RWPE1 (cell line): ENCODE results near the gene ARIH2.
A peak's percentile ranks its signal among the peaks of the same experiment; 100 is the strongest.

Experiments
- CTCF ChIA-PET: fragments of 350-600 bp; sonication (Branson Sonifier 250); formaldehyde crosslinking; extraction: SDS; loops from one replicate; lab custom pipeline; 2021; lab: Yijun Ruan, JAX
- POLR2A ChIA-PET: fragments of 400-600 bp; formaldehyde crosslinking; extraction: SDS; loops from one replicate; lab custom pipeline; 2020; ENCODE audit warnings: antibody characterized with exemption; ENCODE audit not compliant: low non-redundant PET; lab: Yijun Ruan, JAX
- DNase-seq: peaks from one replicate; pipeline ENCODE4 v3.0.0; 2012; ENCODE audit warnings: low spot score
- H3K27ac ChIP-seq: fragments of 450-650 bp; 2 replicates; pipeline ENCODE4 v1.5.1; 2017
- TF ChIP-seq, protein P1 (sequence below): fragments of 450-650 bp; conservative IDR thresholded peaks from 2 replicates; pipeline ENCODE4 v1.5.1; 2017; ENCODE audit warnings: low read depth, mild to moderate bottlenecking

The ARIH2 gene

DNA sequence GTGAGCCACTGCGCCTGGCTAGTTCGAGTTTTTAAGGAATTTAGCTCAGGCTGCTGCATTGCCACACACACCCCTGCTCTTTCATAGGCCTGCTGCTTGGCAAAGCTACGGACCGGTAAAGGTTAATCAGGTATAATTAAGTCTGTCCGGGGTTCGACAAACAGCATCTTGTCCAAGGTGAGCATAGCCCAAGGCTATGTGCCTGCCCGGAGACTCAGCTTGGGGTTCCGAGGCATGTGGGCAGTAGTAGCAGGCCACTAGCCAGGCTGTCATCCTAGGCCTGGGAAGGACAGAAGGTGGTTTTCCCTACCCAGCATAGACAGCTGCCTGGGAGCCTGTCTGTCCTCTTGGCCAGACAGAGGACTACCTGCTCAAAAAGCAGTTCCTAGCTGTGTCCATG is 78.0 kb downstream of the ARIH2 start:
- ChIA-PET CTCF (no interaction called here), POLR2A (no interaction called here)
- H3K27ac ChIP-seq, result 0 out of 2 replicates have a peak overlapping the region, but pooled peaks have one; percentile 21
- TF ChIP-seq, protein P1, sequence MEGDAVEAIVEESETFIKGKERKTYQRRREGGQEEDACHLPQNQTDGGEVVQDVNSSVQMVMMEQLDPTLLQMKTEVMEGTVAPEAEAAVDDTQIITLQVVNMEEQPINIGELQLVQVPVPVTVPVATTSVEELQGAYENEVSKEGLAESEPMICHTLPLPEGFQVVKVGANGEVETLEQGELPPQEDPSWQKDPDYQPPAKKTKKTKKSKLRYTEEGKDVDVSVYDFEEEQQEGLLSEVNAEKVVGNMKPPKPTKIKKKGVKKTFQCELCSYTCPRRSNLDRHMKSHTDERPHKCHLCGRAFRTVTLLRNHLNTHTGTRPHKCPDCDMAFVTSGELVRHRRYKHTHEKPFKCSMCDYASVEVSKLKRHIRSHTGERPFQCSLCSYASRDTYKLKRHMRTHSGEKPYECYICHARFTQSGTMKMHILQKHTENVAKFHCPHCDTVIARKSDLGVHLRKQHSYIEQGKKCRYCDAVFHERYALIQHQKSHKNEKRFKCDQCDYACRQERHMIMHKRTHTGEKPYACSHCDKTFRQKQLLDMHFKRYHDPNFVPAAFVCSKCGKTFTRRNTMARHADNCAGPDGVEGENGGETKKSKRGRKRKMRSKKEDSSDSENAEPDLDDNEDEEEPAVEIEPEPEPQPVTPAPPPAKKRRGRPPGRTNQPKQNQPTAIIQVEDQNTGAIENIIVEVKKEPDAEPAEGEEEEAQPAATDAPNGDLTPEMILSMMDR, result no peak
- no peak for DNase-seq

DNA sequence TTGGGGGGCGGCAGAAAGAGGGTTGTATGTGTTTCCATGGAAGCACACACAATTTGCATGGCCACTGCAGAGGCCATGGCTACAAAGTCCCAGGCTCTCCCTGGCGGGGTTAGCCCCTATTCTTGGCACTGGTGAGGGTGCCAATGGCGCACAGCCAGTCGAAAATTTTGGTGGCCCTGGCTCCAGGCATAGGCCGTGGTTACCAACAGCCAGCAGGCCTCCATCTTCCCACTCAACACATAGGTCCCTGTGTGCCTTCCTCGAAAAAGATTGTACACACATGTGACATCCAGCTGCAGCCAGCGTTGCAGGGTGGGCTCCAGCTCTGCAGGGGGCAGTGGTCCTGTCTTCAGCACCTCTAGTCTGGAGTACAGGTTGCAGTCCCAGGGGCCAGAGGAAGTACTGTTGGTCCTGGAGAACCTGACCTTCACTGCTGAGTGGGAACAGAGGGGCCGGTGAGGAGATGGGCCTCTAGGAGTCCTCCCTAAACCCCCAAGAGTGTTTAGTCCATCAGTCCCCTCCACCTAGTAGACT is 78.5 kb downstream of the ARIH2 start:
- H3K27ac ChIP-seq, result peak overlapping the region; percentile 21
- POLR2A ChIA-PET, result no interaction called here
- TF ChIP-seq, protein P1, result no peak
- CTCF ChIA-PET, result interaction anchor here (0.6 kb wide), 1 partner anchor 9 kb away, joined by 6 read pairs; no protein-coding TSS in a partner anchor
- DNase-seq, result no peak

DNA sequence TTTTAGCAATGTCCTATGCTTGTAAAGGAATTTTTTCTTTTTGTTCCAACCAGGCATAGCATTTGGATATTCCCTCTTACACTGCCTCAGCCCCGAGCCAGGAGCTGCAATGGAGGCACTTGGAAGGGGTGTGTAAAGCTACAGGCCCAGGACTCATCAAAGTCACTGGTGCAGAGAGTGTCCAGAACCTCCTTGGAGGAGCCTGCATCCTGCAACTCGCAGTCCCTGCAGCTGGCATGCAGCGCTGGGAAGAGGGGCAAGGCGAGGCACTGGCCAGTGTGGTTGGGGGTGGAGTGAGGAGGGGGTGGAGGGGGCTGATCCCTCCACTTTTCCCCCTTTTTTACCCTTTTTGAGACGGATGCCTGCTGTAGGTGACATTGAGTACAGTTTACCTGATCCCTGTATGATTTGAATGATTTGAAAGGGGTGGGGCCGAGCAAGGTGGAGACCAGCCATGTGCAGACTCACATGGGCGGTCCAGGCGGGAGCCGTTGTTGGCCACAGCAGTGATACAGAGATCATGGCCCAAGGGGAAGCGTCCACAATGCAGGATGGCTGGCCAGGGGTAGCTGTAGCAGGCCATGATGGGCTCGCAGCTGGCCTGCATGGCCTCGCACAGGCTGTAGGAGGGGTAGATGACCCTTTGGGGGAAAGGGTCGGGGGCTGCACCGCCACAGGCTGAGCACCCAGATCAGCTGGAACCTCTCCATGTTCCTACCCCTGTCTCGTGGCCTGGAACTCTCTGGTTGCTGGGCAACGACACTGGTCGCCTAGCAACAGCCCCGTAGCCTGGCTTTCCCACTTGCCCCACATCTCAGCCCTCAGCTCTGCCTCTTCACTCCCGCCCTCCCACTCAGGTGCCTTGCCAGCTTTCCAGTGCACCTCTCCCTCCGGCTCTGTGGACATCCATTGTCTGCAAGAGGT is 79.3 kb downstream of the ARIH2 start:
- TF ChIP-seq, protein P1, result no peak
- no peak overlapping the region; the same call in 1 of the 2 replicates for H3K27ac ChIP-seq
- ChIA-PET CTCF (interaction anchor here (0.6 kb wide), 2 partner anchors 9 to 10 kb away, joined by 3 to 6 read pairs; no protein-coding TSS in a partner anchor), POLR2A (no interaction called here)
- no peak for DNase-seq

DNA sequence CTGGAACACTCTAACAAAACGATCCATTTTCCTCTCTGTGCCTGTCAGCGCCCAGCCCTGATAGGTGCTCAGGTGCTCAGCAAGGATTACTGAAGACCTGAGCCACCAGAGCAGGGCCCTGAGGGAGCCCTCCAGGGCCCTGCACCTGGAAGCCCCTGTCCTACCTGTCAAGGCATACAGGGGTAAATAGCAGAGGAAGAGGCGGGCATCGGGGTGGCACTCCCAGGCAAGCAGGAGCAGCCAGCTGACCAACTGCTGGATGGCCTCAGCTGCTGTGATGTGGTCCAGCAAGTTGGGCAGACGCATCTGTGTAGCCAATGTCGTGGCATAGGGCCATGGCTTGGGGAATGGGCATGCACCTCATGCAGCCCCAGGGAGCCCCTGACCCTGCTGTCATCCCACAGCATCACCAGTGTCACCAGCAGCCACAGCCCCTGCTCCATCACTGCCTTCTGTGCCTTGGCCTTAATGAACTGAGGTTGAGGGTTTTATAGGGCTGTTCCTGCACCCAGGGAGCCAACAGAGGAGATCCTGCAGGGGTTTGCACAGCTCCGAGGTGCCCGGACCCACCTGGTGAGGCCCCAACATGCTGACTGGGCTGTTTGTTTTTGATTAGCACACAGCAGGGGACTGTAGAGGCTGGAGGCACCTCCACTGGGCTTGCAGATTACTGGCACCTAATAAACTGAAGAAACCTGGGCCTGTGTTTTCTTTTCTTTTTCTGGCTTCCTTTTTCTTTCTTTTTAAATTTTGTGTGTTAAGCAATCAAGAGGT is 80.6 kb downstream of the ARIH2 start:
- peak overlapping the region; percentile 39 for H3K27ac ChIP-seq
- TF ChIP-seq, protein P1, result no peak
- no peak for DNase-seq
- ChIA-PET CTCF (no interaction called here), POLR2A (no interaction called here)

DNA sequence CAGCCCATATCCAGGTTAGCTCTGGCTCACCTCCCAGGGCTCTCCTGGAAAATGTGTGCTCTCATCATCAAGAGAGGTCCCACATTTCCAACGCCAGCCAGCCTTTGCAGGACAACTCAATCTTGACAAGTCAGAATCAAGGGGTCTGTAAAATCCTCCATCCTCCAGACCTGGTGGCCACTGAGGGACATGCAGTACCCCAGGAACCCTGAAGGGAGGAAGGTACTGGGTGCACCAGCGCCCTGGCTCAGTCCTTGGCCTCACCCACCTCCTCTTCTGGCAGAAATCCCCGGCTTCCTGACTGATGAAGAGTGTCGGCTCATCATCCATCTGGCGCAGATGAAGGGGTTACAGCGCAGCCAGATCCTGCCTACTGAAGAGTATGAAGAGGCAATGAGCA is 82.5 kb downstream of the ARIH2 start:
- no peak for DNase-seq
- peak overlapping the region; percentile 32 for H3K27ac ChIP-seq
- POLR2A ChIA-PET, result no interaction called here
- CTCF ChIA-PET, result no interaction called here
- TF ChIP-seq, protein P1, result no peak
